Suppressor macrophage treated with lipopolysaccharide for 1 hour (primary cell): Measurements from ENCODE around the gene GEMIN7.
"Not testable (repeated sequence)": the region's sequence is repeated elsewhere in the genome, so short reads cannot be mapped to it uniquely, and the experiment has no call there.

ENCODE experiments used
- DNase-seq, 3 donors: peaks; one replicate each; pipeline ENCODE4 v3.0.0-alpha.2; 2020 to 2022

Gene GEMIN7

DNA sequence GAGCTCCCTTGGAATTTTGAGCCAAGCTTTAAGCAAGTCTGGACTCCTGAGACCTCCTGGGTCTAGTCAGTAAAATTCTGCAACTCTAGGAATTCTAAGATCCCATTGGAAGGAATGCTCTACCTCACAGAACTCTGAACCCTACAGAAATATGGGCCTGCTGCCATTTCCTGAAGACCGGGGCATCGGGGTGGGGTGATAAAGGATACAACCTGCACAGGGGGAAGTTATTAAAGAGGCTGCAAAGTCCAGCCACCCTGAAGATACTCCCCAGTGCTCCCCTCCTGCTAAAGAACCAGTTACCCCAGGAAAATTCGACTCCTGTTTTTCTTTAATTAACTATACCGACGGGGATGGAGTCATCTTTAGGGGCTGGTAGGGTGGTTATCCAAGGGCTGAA lies 11.5 kb downstream of the GEMIN7 start:
- no peak for DNase-seq

DNA sequence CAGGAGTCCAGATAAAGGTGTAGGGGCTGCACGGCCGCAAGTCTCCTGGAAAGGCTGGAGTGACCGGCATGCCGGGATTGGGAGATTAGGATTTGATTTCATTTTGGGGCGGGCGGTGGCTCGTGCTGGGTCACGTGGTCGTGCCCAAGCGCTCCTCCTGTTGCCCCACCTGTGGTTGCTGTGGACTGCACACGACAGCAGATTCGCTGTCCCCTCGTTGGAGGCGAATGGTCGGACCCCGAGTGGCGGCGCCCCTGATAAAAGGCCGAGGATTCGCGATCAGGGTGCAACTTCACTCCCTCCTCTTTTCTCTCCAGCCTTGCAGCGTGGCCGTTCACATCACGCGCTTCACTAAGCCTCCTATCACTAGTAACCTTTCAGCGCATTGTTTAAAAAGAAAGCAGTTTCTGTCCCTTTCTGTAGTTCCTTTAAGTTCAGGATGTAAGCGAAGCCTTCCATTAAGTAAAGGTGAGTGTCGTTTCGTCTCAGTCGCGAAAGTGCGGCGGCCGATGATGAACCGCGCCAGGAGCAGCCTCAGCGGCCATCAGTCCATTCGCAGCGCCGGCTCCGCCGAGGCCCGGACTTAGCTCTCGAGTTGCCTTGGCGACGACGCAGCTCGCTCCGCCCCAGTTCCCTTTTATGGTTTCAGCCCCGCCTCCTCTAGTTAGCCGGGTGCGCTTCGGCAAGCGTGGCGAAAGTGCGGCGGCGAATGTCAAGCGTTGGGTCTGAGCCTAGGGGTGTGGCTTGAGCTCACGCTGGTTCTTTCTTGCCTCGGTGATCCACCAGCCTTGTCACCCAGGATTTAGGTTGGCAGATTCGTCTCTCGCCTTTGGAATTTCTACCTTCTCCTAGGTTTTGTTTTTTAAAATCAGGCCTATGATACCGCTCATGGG lies 12.2 kb downstream of the GEMIN7 start:
- DNase-seq = peak; percentile 99 to 100 (median 99)

DNA sequence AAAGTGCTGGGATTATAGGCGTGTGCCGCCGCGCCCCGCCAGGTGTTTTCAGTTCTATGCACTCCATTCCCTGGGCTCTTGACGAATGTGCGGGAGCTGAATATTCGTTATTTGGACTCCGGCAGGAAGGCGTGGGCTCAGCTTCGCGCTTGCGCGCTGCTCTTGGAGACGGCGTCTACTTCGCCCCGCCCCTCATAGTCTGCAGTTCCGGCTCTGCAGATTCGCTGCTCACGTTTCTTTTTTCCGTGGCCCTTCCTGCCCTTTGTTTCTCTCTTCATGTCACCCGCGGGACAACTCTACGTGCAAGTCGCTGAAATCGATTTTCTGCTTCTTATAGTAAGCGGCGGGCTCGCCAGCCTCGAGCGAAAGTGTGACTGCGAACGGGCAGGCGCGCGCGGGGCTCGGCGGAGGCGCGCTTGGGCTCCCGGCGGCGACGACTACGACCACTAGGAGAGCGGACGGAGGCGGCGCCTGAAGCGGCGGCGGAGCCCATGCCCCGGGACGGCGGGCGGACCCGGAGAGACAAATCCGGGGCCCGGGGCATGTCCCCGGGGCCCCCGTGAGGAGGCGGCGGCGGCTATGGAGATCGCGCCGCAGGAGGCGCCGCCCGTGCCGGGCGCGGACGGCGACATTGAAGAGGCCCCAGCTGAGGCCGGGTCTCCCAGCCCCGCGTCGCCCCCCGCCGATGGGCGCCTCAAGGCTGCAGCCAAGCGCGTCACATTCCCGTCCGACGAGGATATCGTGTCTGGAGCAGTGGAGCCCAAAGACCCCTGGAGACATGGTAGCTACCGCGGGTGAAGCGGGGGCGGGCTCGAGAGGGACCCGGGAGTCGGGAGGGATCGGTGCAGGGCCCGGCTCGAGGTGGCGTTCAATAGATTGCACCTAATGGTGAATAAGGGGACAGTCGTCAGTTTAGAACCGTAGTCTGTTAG lies 14.0 kb downstream of the GEMIN7 start, which contains the start of gene PPP1R37:
Gene PPP1R37, plus strand, starts transcription at position 433 of the 932 bp plus-strand sequence. Its CDS starts 147 bp downstream, at position 580.
- peak; percentile 97 to 99 (median 98) for DNase-seq

DNA sequence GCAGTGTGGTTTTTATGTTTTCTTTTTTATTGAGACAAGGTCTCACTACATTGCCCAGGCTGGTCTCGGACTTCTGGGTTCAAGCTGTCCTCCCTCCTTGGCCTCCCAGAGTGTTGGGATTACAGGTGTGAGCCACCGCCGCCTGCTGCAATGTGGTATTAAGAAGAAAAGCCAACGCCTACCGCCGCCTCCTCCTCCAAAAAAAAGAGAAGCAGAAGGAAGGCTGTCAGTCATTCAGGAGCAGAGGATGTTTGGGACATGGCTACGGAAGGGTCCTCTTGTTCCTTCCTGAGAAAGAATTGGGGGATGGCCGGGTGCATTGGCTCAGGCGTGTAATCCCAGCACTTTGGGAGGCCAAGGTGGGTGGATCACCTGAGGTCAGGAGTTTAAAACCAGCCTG lies 15.1 kb downstream of the GEMIN7 start:
- DNase-seq = no peak

DNA sequence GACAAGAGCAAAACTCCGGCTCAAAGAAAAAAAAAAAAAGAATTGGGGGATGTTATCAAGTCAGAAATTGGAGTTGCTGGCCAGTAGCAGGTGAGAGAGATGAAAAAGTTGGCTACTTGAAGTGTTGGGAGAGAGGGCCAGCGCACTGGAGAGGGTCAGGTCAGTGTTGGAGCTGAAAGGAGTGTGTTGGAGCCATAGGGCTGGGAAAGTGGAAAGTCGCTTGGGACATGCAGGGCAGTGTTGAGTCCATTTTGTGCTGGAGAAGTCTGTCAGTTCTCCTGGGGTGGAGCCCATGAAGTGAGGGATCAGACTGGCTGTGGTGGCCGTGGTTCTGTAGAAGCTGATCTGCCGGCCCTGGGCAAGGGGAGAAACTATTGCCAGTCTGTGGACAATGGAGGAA lies 15.6 kb downstream of the GEMIN7 start:
- no peak for DNase-seq

DNA sequence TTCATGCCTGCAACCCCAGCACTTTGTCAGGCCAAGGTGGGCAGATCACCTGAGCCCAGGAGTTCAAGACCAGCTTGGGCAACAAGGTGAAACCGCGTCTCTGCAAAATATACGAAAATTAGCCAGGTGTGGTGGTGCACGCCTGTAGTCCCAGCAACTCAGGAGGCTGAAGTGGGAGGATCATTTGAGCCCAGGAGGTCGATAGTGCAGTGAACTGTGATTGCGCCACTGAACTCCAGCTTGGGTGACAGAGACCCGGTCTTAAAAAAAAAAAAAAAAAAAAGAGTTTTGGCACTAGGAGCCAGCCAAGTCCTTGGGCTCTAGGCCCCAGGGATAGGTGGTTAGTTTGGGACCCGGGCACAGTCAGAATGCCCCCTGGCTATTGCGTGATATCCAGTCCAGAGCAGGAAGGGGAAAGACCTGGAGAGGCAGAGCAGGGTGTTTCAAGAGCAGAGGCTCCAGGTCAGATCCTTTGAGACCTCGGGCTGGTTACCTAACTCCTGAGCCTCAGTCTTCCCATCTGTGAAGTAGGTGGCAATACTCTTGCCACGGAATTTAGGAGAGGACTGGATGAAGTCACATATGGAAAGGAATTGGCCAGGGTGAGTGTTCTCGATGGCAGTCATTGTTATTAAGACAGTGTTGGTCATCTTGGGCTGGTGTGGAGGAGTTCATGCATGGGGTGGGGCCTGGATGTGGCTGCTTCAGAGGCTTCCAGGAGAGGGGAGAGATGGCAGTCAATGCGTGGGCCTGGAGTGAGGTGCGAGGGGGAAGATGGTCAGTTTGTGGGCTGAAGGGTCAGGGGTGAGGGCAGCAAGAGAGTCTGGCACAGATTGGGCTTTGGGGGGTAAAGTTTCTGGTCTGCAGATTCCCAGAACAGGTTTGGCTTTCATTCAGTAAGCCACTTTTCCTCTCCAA lies 16.7 kb downstream of the GEMIN7 start:
- no peak for DNase-seq

DNA sequence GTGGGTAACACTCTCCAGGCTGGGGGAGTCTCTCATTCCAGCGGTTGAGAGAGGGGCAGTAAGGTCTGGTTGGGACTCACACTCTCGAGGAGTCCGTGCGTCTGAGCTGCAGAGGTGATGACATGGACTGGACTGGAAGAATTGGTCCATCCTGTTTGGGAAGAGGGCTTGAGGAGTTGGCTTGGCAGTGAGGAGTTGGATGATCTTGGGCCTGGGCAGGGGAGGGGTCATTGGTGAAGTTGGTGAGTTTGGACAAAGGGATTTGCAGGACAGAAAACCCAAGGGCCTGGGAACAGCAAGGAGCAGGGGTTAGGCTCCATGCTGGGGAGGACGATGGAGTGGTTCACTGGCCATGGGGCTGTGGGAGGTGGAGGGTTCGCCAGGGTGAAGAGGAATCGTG lies 17.6 kb downstream of the GEMIN7 start:
- no peak for DNase-seq

DNA sequence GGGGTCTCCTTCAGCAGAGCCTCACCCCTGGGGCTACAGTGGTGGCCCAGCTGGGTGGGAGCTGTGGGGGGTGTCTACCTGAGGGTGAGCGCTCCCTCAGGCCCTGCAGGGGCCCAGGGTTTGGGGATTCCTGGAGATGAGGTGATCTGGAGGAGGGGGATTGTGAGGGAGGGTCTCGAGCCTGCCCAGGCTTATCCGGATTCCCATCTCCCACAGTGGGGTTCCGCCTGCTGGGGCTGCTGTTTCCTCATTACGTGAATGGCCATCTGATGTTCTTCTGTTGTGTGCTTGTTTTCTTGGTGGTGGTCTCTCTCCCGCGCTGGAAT lies 18.4 kb downstream of the GEMIN7 start:
- DNase-seq = no peak

DNA sequence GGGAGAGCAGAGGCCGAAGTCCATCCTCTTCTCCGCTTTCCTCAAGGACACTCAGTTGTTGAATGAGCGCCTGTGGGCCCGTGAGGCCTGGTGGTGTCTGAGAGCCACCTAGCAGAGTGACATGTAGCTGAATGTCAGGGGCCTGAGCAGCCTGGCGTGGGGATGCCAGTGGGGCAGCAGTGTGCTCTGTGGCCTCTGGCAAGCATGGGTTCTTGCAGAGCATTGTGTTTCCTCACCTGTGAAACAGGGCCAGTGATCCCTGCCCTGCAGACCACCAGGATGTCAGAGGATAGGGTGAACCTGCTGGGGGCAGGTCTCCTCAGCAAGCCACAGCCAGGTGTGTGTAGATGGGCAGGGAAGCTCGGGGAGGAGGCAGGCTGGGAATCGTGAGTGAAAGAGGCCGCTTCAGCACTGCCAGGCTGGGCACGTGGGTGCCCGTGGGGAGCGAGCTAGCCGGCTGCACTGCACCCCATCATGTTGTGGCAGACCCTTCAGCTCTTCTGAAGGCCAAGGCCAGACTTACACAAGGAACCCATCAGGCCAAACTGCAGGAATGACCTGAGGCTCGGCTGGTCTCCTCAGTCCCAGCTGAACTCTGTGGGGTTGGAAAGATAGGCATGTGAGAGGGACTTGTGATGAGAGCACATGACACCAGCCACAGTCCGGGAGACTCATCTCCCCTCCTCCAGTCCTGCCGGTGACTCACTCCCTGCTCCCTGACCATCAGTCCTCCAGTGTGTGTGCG lies 18.9 kb downstream of the GEMIN7 start:
- peak; percentile 94 to 95 (median 94) for DNase-seq

DNA sequence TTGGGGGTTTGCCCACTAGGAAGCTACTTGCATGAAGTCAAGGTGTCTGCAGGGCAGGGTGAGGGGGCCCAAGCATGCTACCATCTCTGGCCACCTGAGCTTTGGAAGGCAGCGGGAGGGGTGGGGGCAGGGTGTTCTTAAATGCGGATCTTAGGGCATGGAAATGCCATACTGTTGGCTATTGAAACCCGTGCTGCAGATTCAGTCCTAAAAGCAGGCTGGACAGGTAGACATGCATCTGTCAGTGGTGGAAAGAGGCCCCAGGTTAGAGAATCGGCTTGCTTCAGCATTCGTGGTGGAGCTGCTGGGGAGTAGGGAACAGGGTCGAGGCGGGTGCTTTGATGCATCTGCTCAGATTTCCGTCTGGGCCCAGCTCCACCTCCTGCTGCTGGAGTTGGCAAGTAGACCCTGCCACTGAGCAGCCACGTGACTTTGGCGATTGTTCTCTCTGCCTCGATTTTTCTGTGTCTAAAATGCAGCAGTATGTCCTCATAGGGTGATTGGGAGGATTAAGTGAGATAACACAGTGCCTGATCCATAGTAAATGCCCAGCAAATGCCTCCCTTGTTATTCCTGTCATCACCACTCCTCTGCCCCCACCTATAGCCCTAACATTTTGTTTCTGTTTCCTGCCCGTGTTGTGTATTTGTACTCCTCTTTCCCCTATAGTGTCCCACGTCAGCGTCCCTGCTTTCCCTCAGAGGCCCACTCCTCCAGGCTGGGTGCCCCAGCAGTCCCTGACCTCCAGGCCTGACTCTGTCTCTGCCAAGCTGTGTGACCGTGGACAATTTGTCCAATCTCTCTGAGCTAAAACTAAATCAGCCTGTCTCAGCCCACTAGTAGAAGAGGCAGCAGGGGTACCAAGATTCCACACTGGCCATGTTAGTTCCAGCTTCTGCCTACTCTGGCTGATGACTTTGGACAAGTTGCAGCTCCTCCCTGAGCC lies 19.7 kb downstream of the GEMIN7 start:
- DNase-seq = no peak

DNA sequence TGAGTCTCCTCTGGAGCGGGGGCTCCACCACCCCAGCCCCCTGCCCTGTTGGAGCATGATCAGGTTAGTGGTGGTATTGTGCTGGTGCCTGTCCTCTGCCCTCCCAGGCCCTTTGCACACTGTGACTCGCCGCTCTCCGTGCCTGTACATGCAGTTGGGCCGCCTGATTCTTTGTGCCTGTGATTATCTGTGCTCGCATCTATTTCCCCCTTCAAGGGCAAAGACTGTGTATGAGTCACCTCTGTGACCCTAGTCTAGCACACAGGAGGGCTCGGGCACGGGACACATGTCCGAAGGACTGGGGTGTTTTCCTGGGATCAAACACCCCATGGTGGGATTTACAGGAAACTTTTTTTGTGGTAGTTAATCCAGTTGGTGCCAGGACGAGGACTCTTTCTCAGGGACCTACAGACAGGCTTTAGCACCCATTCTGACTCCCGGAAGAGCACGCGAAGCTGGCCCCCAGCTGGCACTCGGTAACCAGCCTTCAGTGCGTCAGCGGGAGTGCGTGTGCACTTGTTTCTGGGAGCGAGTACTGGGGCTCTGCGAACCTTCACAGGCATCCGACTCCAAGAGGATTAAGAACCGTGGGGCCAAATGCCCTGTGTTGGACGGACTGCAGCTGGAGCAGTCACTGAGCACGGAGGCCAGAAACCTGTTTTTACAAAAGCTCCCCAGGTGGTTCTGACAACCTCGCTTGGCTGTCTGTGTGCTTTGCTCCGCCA lies 20.6 kb downstream of the GEMIN7 start:
- DNase-seq = no peak

DNA sequence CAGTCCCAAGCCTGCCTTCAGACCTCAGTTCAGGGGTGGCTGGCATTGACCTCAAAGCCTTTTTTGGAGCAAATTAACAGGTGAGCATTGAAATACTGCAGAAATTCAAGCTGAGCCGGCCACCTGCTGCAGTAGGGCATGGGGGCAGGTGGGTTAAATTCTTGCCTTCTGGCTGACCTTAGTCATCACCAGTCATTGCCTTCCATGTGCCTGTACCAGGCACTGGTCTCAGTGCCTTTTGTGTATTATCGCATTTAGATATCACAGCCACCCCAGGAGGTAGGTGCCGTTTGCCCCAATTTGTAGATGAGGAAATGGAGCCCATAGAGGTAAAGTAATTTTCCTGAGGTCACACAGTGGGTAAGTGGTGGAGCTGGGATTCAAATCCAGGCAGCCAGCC lies 21.1 kb downstream of the GEMIN7 start:
- DNase-seq = no peak

DNA sequence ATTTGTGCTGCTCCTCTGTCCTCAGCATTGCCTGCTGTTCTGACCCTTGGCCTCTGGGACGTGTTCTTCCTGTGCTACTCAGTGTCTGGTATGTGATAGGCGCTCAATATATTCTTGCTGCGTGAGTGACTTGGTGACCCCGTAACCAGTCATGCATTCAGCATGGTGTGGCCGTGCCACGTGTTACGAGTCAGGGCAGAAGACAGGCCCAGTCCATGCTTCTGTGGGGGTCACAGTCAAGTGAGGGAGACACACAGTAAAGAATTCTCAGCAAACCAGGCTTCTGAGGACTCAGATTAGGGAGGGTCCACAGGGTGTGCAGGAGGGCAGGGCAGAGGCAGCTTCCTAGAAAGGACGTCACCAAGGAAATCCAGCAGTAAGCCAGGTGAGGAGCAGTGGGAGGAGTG lies 21.8 kb downstream of the GEMIN7 start:
- DNase-seq = no peak

DNA sequence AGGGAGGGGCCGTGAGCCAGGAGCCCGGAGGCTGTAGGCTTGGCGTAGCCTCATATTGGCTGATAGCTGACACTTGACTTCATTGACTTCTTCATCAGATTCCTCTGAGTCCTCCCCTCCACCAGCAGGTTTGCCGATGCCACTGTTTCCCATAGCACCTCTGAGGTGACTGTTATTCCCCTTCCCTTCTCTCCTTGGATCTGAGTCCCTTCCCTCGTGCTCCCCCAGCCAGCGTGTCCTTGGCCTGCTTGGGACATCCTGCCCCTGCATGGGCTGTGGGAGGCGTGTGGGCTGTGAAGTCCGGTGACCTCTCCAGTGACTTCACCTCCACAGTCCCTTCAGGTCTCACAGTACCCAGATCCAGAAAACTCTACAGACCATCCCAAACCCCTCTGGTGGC lies 22.7 kb downstream of the GEMIN7 start:
- no peak for DNase-seq

DNA sequence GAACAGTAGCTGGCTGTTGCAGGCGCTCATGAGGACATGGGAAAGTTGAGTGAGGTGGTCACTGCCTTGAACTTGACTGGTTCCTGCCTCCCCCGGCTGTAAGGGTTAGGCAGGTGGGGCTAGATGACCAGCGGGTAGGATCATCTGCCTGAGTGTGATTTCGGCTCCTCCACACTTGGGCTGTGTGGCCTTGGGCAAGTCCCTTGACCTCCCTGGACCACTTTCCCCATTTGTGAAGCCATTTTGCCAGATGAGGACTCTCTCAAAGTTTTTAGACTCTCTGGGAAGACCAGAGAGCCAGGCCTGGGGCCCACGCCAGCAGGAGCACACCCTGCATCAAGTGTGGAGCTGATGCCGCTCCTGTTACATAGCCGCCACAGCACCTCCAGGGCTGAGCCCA lies 23.4 kb downstream of the GEMIN7 start:
- DNase-seq = no peak

DNA sequence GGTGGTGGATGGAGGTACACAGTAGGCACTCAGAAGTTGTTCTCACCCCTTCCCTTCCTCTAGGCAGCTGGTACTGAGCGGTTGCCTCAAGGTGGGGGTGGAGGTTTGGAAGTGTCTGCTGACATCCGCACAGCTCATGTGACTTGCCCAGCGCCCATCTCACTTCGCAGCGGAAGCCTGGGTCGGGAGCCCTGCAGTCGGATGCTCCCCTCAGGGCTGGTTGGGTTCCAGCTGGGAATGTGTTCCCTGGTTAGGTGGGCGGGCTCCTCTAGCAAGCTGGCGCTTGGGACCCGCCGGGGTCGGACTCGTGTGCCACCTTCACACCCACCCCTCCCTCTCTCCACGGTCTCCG lies 24.1 kb downstream of the GEMIN7 start:
- no peak for DNase-seq

DNA sequence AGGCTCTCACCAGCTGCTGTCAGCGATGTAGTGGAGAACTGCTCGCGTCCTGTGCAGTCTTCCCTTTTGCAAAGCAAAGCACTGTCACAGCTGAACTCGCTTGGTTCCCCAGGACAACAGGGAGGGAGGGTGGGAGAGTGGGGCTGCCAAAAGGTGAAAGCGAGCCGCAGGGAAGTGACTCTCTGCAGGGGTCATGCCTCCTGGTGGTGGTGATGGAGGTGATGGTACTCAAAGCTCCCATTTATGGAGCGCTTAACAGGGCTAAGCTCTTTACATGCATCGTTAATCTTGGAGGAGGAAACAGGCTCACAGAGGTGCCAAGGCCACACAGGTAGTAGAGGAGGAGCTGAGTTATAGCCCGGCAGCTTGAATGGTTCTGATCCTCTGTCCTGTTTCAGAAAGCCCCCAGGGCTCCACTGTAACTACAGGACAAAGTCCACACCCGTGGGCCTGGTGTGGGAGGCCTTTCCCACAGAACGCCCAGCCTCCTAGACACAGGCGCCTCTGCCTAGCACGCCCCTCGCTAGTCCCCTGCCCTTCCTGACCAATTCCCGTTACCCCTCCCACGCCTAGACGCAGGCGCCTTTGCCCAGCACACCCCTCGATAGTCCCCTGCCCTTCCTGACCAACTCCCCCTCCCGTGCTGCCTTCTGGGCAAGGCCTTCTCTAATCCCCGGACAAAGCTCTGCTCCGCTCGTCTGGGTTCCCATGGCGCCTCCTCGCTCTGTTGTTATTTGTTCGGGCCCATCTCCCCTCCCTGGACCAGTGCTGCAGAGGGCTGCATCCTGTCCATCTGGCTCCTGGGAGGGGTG lies 24.7 kb downstream of the GEMIN7 start:
- no peak for DNase-seq

DNA sequence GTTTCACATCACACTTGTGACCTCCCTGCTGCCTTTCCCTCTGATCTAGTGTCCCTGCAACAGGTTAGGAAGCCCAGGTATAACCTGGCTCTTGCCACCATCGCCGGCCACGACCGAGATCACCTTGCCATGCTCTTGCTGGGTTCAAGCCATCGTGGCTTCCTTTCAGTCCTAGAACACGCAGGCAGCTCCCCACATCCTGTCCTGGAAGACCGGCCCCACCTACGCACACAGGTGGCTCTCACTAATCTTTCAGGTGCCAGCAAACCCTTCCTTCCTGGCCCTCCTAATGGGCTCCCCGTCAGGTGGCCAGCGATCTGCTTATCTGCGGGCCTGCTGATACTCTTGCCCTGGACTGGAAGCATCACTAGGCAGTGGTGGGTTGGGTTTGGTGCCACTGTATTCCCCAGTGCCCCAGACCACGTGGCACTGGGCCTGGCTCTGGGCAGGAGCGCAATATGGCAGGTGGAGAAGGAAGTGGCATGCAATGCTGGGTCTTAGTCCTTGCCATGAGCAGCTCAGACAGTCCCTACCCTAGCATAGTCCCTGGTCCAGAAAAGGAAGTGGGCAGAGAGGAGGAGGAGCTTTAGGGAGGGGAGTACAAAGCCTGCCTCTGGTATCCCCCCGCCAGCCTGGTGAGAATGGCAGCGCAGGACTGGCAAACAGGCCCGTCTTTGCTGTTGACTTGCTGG lies 25.7 kb downstream of the GEMIN7 start:
- no peak for DNase-seq

DNA sequence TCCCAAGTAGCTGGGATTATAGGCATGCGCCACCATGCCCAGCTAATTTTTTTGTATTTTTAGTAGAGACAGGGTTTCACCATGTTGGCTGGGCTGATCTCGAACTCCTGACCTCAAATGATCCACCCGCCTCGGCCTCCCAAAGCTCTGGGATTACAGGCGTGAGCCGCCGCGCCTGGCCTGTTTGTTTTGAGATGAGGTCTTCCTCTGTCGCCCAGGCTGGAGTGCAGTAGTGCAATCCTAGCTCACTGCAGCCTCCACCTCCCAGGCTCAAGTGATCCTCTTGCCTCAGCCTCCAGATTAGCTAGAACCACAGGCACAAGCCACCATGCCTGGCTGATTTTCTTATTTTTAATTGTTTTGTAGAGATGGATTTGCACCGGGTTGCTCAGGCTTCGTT lies 27.3 kb downstream of the GEMIN7 start:
- not testable (repeated sequence) for DNase-seq
